ENCODE data around the gene ZNF281. TPM values are rescaled to one million over a fixed set of nuclear protein-coding genes. Genes with fewer than 3 reads are reported as not detected.
A peak's percentile ranks its signal among the peaks of the same experiment; 100 is the strongest.

Gene ZNF281
- total and polyA plus RNA-seq, 2 of the 4 experiments (the other 2 are of a cell fraction), result 7.0 to 37.5 TPM

- Histone ChIP-seq H3K23ac (ENCODE audit: low read depth, low read length) (no peak overlapping the region), H3K14ac (replicated peaks; ENCODE audit: low read depth, low read length) (no peak overlapping the region; the same call in 1 of the 2 replicates), H4K5ac (ENCODE audit: low read depth, low read length) (no peak overlapping the region), H2AK9ac (replicated peaks; ENCODE audit: low read depth, low read length, poor library complexity) (no peak overlapping the region), H3K4ac (ENCODE audit: low read depth, low read length) (no peak overlapping the region), H3K9ac (ENCODE audit: low read depth, low read length) (no peak overlapping the region), H3K4me1 (ENCODE audit: control insufficient read depth, insufficient read depth, low read length) (peaks cover 11% of the 10 kb centered on the region), H4K20me1 (ENCODE audit: insufficient read depth, low read length) (peaks cover 24% of the 10 kb centered on the region), H2BK120ac (ENCODE audit: low read depth, low read length) (no peak overlapping the region), H2AFZ (replicated peaks; ENCODE audit: low read length, poor library complexity) (no peak overlapping the region), H3K9me3 (ENCODE audit: control insufficient read depth, insufficient read depth, low read length) (no peaks in the 10 kb centered on the region), H2BK15ac (ENCODE audit: low read depth, low read length) (no peak overlapping the region), H3K27me3 (ENCODE audit: control insufficient read depth, insufficient read depth, low read length) (no peaks in the 10 kb centered on the region), H3K18ac (ENCODE audit: low read depth, low read length) (no peak overlapping the region), H4K8ac (ENCODE audit: low read depth in 2 of 2, low read length in 2 of 2) (no peak overlapping the region), H3K56ac (ENCODE audit: extremely low read depth, insufficient read depth, low read length) (no peak overlapping the region), H3K9me1 (ENCODE audit: insufficient read depth, low read length) (peaks cover 12% of the 10 kb centered on the region), H2BK20ac (ENCODE audit: low read depth, low read length) (no peak overlapping the region), H3K27ac (ENCODE audit: insufficient read depth, low read length) (no peak overlapping the region), H3K36me3 (ENCODE audit: control insufficient read depth, insufficient read depth, low read length) (peaks cover 20% of the 10 kb centered on the region), H3K4me3 (ENCODE audit: insufficient read depth, low read depth, low read length) (peak overlapping the region; percentile 19; the same call in 1 of the 2 replicates), H4K91ac (ENCODE audit: insufficient read depth, low read depth, low read length) (no peak overlapping the region), H3K4me2 (ENCODE audit: low read depth, low read length) (peak overlapping the region; percentile 82; the same call in 1 of the 2 replicates), H2AK5ac (ENCODE audit: low read depth, low read length) (no peak overlapping the region), H2BK5ac (ENCODE audit: low read depth, low read length, poor library complexity, severe bottlenecking) (peak overlapping the region; percentile 4), H3K79me1 (ENCODE audit: low read depth in 1 of 2, low read length in 2 of 2) (peaks cover 17 to 43% of the 10 kb centered on the region in 2 experiments)
- ChIA-PET CTCF (no interaction called here), POLR2A (ENCODE audit: unreplicated experiment) (no interaction called here)
- intact Hi-C loops (cut with micrococcal nuclease) (loop anchor here (10.0 kb wide), 2 partner anchors 271 to 721 kb away; no protein-coding TSS in a partner anchor), in situ Hi-C loops (cut with MboI; ENCODE audit: low sequenced_read_pairs) (no loop called here), dilution Hi-C loops (cut with HindIII; ENCODE audit: low sequenced_read_pairs, unreplicated experiment) (no loop called here)
- no peak for TF ChIP-seq RFX5 (IDR thresholded peaks at IDR 0.05; ENCODE audit: low read depth, low read length)
- DNase-seq (no peak), ATAC-seq (ENCODE audit: low read depth) (no peak)
- no TSS peak for BruUV-seq (replicated peaks)
- WGBS, 2 experiments (ENCODE audit: extremely low coverage in 2 of 2, insufficient read length in 1 of 2), result no CpG with 5 or more reads among the region's 8 CpGs
Observed at GRCh38 chr1:200406161-200406797, 3.6 kb downstream of the ZNF281 start.
